ENCODE data around the gene POLR2L.

The POLR2L gene

GRCh38 chr11:802018-802617, 40.2 kb downstream of the POLR2L start:
- Histone ChIP-seq H3K9ac (ENCODE audit: low read length) (no peak overlapping the region), H4K20me1 (ENCODE audit: low read depth, low read length) (no peaks in the 10 kb centered on the region), H2AFZ (ENCODE audit: low read depth, low read length, severe bottlenecking) (no peak overlapping the region), H3K27ac (ENCODE audit: low read depth, low read length) (no peak overlapping the region), H3K79me2 (ENCODE audit: insufficient read depth, low read length) (no peaks in the 10 kb centered on the region), H3K9me3 (ENCODE audit: insufficient read depth, low read length) (no peaks in the 10 kb centered on the region), H3K4me2 (ENCODE audit: low read depth, low read length, poor library complexity, severe bottlenecking) (no peak overlapping the region), H3K27me3 (ENCODE audit: low read length) (no peaks in the 10 kb centered on the region), H3K36me3 (ENCODE audit: low read length) (no peaks in the 10 kb centered on the region), H3K9me2 (replicated peaks; ENCODE audit: insufficient read depth, low read length) (no peaks in the 10 kb centered on the region), H3K4me3 (ENCODE audit: insufficient read depth, low read length, poor library complexity, severe bottlenecking) (no peak overlapping the region), H3F3A (ENCODE audit: insufficient read depth) (no peaks in the 10 kb centered on the region; the same call in 1 of the 2 replicates)
- TF ChIP-seq EZH2phosphoT487 (conservative IDR thresholded peaks at IDR 0.05; ENCODE audit: low read length) = no peak
- TF ChIP-seq CTCF (IDR thresholded peaks at IDR 0.05; ENCODE audit: insufficient read depth, low read length, poor library complexity, severe bottlenecking) = no peak

DNA sequence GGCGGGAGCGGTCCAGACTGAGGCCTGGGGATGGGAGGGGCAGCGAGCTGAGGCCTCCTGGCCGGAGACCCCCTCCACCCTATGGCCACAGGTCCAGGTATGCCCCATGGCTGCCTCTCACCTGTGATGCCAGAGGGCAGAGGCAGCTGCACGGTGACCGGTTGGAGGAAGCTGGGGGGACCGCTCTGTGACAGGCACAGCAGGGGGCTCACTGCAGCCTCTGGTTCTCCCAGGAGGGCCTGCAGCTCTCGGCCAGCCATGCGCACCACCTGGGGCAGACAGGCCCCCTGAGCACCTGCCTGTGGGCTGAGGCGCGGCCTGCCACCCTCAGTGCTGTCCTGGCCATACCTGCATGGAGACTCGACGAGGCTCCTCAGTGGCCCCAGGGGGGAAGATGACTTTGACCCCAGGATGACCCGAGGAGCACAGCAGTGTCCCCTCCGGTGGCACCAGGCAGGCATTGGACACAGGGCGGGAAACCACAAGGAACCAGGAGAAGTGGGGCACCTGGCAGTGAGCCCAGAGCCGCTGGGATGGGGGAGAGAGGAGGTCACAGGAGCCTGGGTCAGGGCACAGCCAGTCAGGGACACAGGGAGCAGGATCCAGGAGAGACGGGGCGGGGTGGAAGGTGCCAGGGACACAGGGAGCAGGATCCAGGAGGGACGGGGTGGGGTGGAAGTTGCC, 41.1 kb downstream of the POLR2L start:
- H3K4me2 ChIP-seq (ENCODE audit: low read depth, low read length, poor library complexity, severe bottlenecking) = no peak overlapping the region
- H3K9me2 ChIP-seq (replicated peaks; ENCODE audit: insufficient read depth, low read length) = no peaks in the 10 kb centered on the region
- no peak overlapping the region for H2AFZ ChIP-seq (ENCODE audit: low read depth, low read length, severe bottlenecking)
- peaks cover 8% of the 10 kb centered on the region; the same call in 1 of the 2 replicates for H3K79me2 ChIP-seq (ENCODE audit: insufficient read depth, low read length)
- no peaks in the 10 kb centered on the region for H3K27me3 ChIP-seq (ENCODE audit: low read length)
- H3K36me3 ChIP-seq (ENCODE audit: low read length) = no peaks in the 10 kb centered on the region
- H3F3A ChIP-seq (ENCODE audit: insufficient read depth) = peaks cover 4% of the 10 kb centered on the region
- TF ChIP-seq CTCF (IDR thresholded peaks at IDR 0.05; ENCODE audit: insufficient read depth, low read length, poor library complexity, severe bottlenecking) = no peak
- no peak for TF ChIP-seq EZH2phosphoT487 (conservative IDR thresholded peaks at IDR 0.05; ENCODE audit: low read length)
- H3K9me3 ChIP-seq (ENCODE audit: insufficient read depth, low read length) = no peaks in the 10 kb centered on the region
- peaks cover 2% of the 10 kb centered on the region; the same call in 1 of the 2 replicates for H4K20me1 ChIP-seq (ENCODE audit: low read depth, low read length)
- H3K4me3 ChIP-seq (ENCODE audit: insufficient read depth, low read length, poor library complexity, severe bottlenecking) = no peak overlapping the region
- H3K9ac ChIP-seq (ENCODE audit: low read length) = no peak overlapping the region
- no peak overlapping the region for H3K27ac ChIP-seq (ENCODE audit: low read depth, low read length)

DNA sequence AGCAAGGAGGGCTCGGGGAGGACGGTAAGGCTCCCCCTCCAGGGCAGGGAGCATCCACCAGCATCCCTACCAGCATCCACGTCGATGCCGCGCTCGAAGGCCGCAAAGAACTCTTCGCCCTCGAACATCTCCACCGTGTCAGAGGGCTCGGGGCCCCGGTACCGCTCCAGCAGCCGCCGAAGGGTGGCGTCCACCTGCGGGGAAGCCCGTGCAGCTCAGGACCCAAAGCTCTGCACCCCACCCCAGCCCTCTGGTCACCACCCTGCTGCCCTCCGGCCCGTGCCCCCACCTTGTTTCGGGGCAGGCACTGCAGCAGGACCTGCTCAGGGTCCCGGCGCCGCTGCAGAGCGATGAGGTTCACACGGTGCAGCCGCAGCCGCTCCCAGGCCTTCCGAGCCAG, 41.9 kb downstream of the POLR2L start:
- Histone ChIP-seq H3K36me3 (ENCODE audit: low read length) (no peaks in the 10 kb centered on the region), H4K20me1 (ENCODE audit: low read depth, low read length) (peaks cover 2% of the 10 kb centered on the region; the same call in 1 of the 2 replicates), H2AFZ (ENCODE audit: low read depth, low read length, severe bottlenecking) (no peak overlapping the region), H3F3A (ENCODE audit: insufficient read depth) (peaks cover 4% of the 10 kb centered on the region; the same call in 1 of the 2 replicates), H3K9me2 (replicated peaks; ENCODE audit: insufficient read depth, low read length) (no peaks in the 10 kb centered on the region), H3K9me3 (ENCODE audit: insufficient read depth, low read length) (no peaks in the 10 kb centered on the region), H3K27ac (ENCODE audit: low read depth, low read length) (no peak overlapping the region), H3K27me3 (ENCODE audit: low read length) (no peaks in the 10 kb centered on the region), H3K4me2 (ENCODE audit: low read depth, low read length, poor library complexity, severe bottlenecking) (no peak overlapping the region), H3K79me2 (ENCODE audit: insufficient read depth, low read length) (peaks cover 13% of the 10 kb centered on the region; the same call in 1 of the 2 replicates), H3K4me3 (ENCODE audit: insufficient read depth, low read length, poor library complexity, severe bottlenecking) (no peak overlapping the region), H3K9ac (ENCODE audit: low read length) (no peak overlapping the region)
- TF ChIP-seq EZH2phosphoT487 (conservative IDR thresholded peaks at IDR 0.05; ENCODE audit: low read length) (no peak), CTCF (IDR thresholded peaks at IDR 0.05; ENCODE audit: insufficient read depth, low read length, poor library complexity, severe bottlenecking) (no peak)
